Lung (tissue), 12 donors: ENCODE measurements around the gene GGA2. TPM values are rescaled to one million over a fixed set of nuclear protein-coding genes. Genes with fewer than 3 reads are reported as not detected.
"Not testable (repeated sequence)": the region's sequence is repeated elsewhere in the genome, so short reads cannot be mapped to it uniquely, and the experiment has no call there.

Experiments
- ATAC-seq: fragments of 200-7000 bp; cut with Tn5 transposase; one replicate; pipeline ENCODE4 v1.9.1; 2020; ENCODE audit warnings: moderate number of reproducible peaks; ENCODE audit not compliant: insufficient read depth, low FRiP score
- DNase-seq, 3 donors: peaks; one replicate each; pipeline ENCODE4 v3.0.0-alpha.2; 2013 to 2017
- H3K27ac ChIP-seq, 2 donors: one replicate each; pipeline ENCODE4 v1.5.1; 2013; ENCODE audit warnings: mild to moderate bottlenecking in 2 of 2, moderate library complexity in 2 of 2, control low read depth in 1 of 2, inconsistent platforms in 1 of 2, low read depth in 1 of 2, low read length in 1 of 2
- H3K27me3 ChIP-seq, 3 donors: one replicate each; pipeline ENCODE4 v1.5.1; 2013; ENCODE audit warnings: low read length in 2 of 3; ENCODE audit not compliant: control insufficient read depth in 3 of 3, insufficient read depth in 3 of 3
- H3K36me3 ChIP-seq, 4 donors: one replicate each; pipeline ENCODE4 v1.5.1; 2013; ENCODE audit warnings: low read length in 4 of 4, mild to moderate bottlenecking in 1 of 4, moderate library complexity in 1 of 4; ENCODE audit not compliant: control insufficient read depth in 4 of 4, insufficient read depth in 4 of 4
- H3K4me1 ChIP-seq, 5 donors: one replicate each; pipeline ENCODE4 v1.5.1; 2013; ENCODE audit warnings: low read length in 5 of 5, mild to moderate bottlenecking in 2 of 5, moderate library complexity in 1 of 5; ENCODE audit not compliant: control insufficient read depth in 5 of 5, insufficient read depth in 5 of 5
- H3K4me3 ChIP-seq: one replicate; pipeline ENCODE4 v1.5.1; 2013; ENCODE audit warnings: mild to moderate bottlenecking, control low read depth, moderate library complexity
- H3K9ac ChIP-seq, 2 donors: one replicate each; pipeline ENCODE4 v1.5.1; 2013; ENCODE audit warnings: low read length in 2 of 2, control low read depth in 1 of 2; ENCODE audit not compliant: insufficient read depth in 1 of 2
- H3K9me3 ChIP-seq, 4 donors: one replicate each; pipeline ENCODE4 v1.5.1; 2013; ENCODE audit warnings: low read length in 3 of 4, mild to moderate bottlenecking in 1 of 4, moderate library complexity in 1 of 4; ENCODE audit not compliant: control insufficient read depth in 4 of 4, insufficient read depth in 3 of 4
- WGBS, 2 donors: extraction: QIAGEN DNeasy Blood & Tissue Kit; methylation state at CpG; one replicate each; pipeline ENCODE4 v1.1.7; 2013; 5-methylcytosine and 5-hydroxymethylcytosine counted together
- polyA plus RNA-seq, 2 donors: library from polyadenylated mRNA; stranded (reverse); fragments of 200-250 nt; gene quantifications; one replicate each; pipeline ENCODE4 v1.2.1, GENCODE V29; 2013
- total RNA-seq, 2 donors: library from RNA; depleted of rRNA in 1 of 2; stranded (reverse); fragments of >200 nt in 1 of 2; gene quantifications; one replicate each; pipeline ENCODE4 v1.2.1, GENCODE V29; 2014 to 2021
- TF ChIP-seq, protein P1 (sequence below): IDR thresholded peaks from 2 replicates; pipeline ENCODE4 v1.5.1; 2012; ENCODE audit warnings: mild to moderate bottlenecking; ENCODE audit errors: control extremely low read depth, extremely low read depth
- donor health status: control.
- donor health status: control.
- donor health status: Bipolar disorder and iron deficiency.
- donor health status: healthy.
- donor health status: DM: yes; HTN: yes; CAD: no.

GGA2 gene
- total and polyA plus RNA-seq, 4 donors, result 29.4 to 118 (median 63.9) TPM

GRCh38 chr16:23485257-23485614 lies 25.1 kb downstream of the GGA2 start:
- whole genome bisulfite sequencing, 2 donors, result 88 to 89% methylated on average over 2 of the region's 2 CpGs
- no peak overlapping the region for H3K27ac ChIP-seq
- H3K9ac ChIP-seq, result no peak overlapping the region
- TF ChIP-seq, protein P1, sequence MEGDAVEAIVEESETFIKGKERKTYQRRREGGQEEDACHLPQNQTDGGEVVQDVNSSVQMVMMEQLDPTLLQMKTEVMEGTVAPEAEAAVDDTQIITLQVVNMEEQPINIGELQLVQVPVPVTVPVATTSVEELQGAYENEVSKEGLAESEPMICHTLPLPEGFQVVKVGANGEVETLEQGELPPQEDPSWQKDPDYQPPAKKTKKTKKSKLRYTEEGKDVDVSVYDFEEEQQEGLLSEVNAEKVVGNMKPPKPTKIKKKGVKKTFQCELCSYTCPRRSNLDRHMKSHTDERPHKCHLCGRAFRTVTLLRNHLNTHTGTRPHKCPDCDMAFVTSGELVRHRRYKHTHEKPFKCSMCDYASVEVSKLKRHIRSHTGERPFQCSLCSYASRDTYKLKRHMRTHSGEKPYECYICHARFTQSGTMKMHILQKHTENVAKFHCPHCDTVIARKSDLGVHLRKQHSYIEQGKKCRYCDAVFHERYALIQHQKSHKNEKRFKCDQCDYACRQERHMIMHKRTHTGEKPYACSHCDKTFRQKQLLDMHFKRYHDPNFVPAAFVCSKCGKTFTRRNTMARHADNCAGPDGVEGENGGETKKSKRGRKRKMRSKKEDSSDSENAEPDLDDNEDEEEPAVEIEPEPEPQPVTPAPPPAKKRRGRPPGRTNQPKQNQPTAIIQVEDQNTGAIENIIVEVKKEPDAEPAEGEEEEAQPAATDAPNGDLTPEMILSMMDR, result no peak
- H3K9me3 ChIP-seq, result no peaks in the 10 kb centered on the region
- peaks cover 0 to 10% (median 0%) of the 10 kb centered on the region in 5 donors for H3K4me1 ChIP-seq
- H3K4me3 ChIP-seq, result no peak overlapping the region
- peaks cover 37 to 58% (median 45%) of the 10 kb centered on the region in 4 donors for H3K36me3 ChIP-seq
- H3K27me3 ChIP-seq, result no peaks in the 10 kb centered on the region
- no peak for ATAC-seq
- no peak for DNase-seq

- ATAC-seq (no peak), DNase-seq (no peak)
- TF ChIP-seq, protein P1, result no peak
- WGBS, 2 donors, result 81 to 87% methylated on average over 8 of the region's 8 CpGs
- Histone ChIP-seq H3K36me3 (peaks cover 38 to 58% (median 50%) of the 10 kb centered on the region in 4 donors), H3K9me3 (no peaks in the 10 kb centered on the region), H3K9ac (no peak overlapping the region), H3K4me1 (peaks cover 0 to 10% (median 0%) of the 10 kb centered on the region in 5 donors), H3K4me3 (no peak overlapping the region), H3K27me3 (no peaks in the 10 kb centered on the region), H3K27ac (no peak overlapping the region)
Measured at GRCh38 chr16:23484510-23485256, 25.6 kb downstream of the GGA2 start.

GRCh38 chr16:23483492-23483891 lies 26.8 kb downstream of the GGA2 start:
- peaks cover 46 to 65% (median 53%) of the 10 kb centered on the region in 4 donors for H3K36me3 ChIP-seq
- H3K27me3 ChIP-seq, DNase-seq, ATAC-seq, H3K9me3 ChIP-seq, H3K27ac ChIP-seq, H3K4me3 ChIP-seq, H3K9ac ChIP-seq: not testable (repeated sequence)
- H3K4me1 ChIP-seq, result peaks cover 0 to 10% (median 0%) of the 10 kb centered on the region in 5 donors
- WGBS, 2 donors, result 95 to 96% methylated on average over 8 of the region's 8 CpGs

DNA sequence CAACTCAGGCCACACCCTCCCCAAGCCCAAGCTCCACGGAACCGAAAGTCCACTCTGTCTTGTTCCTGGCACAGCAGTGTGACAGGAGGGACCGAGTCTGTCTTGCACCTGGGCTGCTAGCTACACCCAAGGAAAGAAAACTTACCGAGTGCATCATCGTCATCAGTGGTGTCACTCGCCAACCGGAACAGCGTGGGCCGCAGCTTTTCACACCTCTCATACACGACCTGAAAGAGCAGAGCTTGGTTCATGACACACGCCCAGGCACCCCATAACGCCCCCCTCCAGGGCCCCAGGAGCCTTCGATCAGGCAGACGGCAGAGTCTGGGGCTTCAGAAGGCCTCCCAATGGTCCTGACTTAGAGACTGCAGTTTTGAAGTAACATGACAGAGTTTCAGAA lies 27.5 kb downstream of the GGA2 start:
- no peak overlapping the region for H3K27ac ChIP-seq
- ATAC-seq (no peak), DNase-seq (no peak)
- H3K27me3 ChIP-seq, result no peaks in the 10 kb centered on the region
- 87 to 97% methylated on average over 14 of the region's 14 CpGs for WGBS, 2 donors
- TF ChIP-seq, protein P1, result no peak
- H3K9ac ChIP-seq, result no peak overlapping the region
- no peak overlapping the region for H3K4me3 ChIP-seq
- H3K9me3 ChIP-seq, result no peaks in the 10 kb centered on the region
- H3K4me1 ChIP-seq, result peaks cover 0 to 10% (median 0%) of the 10 kb centered on the region in 5 donors
- peaks cover 43 to 62% (median 52%) of the 10 kb centered on the region in 4 donors for H3K36me3 ChIP-seq
